IMR-90 (cell line): Measurements from ENCODE around the gene NFAT5. TPM values are rescaled to one million over a fixed set of nuclear protein-coding genes. Genes with fewer than 3 reads are reported as not detected.

Source experiments
- ATAC-seq: fragments of 200-7000 bp; cut with Tn5 transposase; 2 replicates; pipeline ENCODE4 v1.9.1; 2020; ENCODE audit warnings: low read depth, mild to moderate bottlenecking, moderate library complexity
- BruUV-seq: library from RNA; stranded (reverse); fragments of 400-500 nt; replicated peaks from 2 replicates; lab custom pipeline; 2021; lab: Mats Ljungman, UMichigan
- CTCF ChIA-PET: fragments of 300-600 bp; formaldehyde crosslinking; extraction: SDS; loops from one replicate; lab custom pipeline; 2021; ENCODE audit warnings: antibody characterized with exemption; lab: Yijun Ruan, JAX
- POLR2A ChIA-PET: fragments of 300-600 bp; sonication (Branson Sonifier 250); formaldehyde crosslinking; loops from one replicate; lab custom pipeline; 2022; ENCODE audit warnings: antibody characterized with exemption; ENCODE audit not compliant: unreplicated experiment; lab: Charles Lee
- DNase-seq: peaks from one replicate; pipeline ENCODE4 v3.0.0; 2013
- H2AFZ ChIP-seq: replicated peaks from 2 replicates; pipeline ENCODE3; 2013; ENCODE audit warnings: low read length, mild to moderate bottlenecking; ENCODE audit not compliant: poor library complexity
- H2AK5ac ChIP-seq: 2 replicates; pipeline ENCODE4 v1.6.1; 2013; ENCODE audit warnings: low read depth, low read length, inconsistent platforms
- H2AK9ac ChIP-seq: replicated peaks from 2 replicates; pipeline ENCODE3; 2013; ENCODE audit warnings: mild to moderate bottlenecking, low read depth, low read length, moderate library complexity; ENCODE audit not compliant: poor library complexity
- H2BK120ac ChIP-seq: 2 replicates; pipeline ENCODE4 v1.6.1; 2013; ENCODE audit warnings: low read depth, low read length, inconsistent platforms
- H2BK15ac ChIP-seq: 3 replicates; pipeline ENCODE4 v1.6.1; 2013; ENCODE audit warnings: low read depth, low read length, inconsistent platforms
- H2BK20ac ChIP-seq: 2 replicates; pipeline ENCODE4 v1.6.1; 2013; ENCODE audit warnings: low read depth, mild to moderate bottlenecking, inconsistent platforms, low read length, moderate library complexity
- H2BK5ac ChIP-seq: 2 replicates; pipeline ENCODE4 v1.6.1; 2013; ENCODE audit warnings: mild to moderate bottlenecking, low read depth, low read length, inconsistent platforms; ENCODE audit not compliant: poor library complexity, severe bottlenecking
- H3K14ac ChIP-seq: replicated peaks from 2 replicates; pipeline ENCODE4 v1.6.1; 2013; ENCODE audit warnings: low read depth, low read length, inconsistent platforms
- H3K18ac ChIP-seq: 2 replicates; pipeline ENCODE4 v1.6.1; 2013; ENCODE audit warnings: low read depth, low read length, control low read depth
- H3K23ac ChIP-seq: 2 replicates; pipeline ENCODE4 v1.6.1; 2013; ENCODE audit warnings: low read depth, low read length, inconsistent platforms
- H3K27ac ChIP-seq: 2 replicates; pipeline ENCODE4 v1.5.1; 2013; ENCODE audit warnings: mild to moderate bottlenecking, control low read depth, low read length; ENCODE audit not compliant: insufficient read depth
- H3K27me3 ChIP-seq: 2 replicates; pipeline ENCODE4 v1.6.1; 2013; ENCODE audit warnings: low read length; ENCODE audit not compliant: control insufficient read depth, insufficient read depth
- H3K36me3 ChIP-seq: 2 replicates; pipeline ENCODE4 v1.6.1; 2013; ENCODE audit warnings: low read length, mixed read lengths; ENCODE audit not compliant: control insufficient read depth, insufficient read depth
- H3K4ac ChIP-seq: 2 replicates; pipeline ENCODE4 v1.6.1; 2013; ENCODE audit warnings: low read depth, low read length, inconsistent platforms
- H3K4me1 ChIP-seq: 2 replicates; pipeline ENCODE4 v1.6.1; 2013; ENCODE audit warnings: low read length, mixed read lengths; ENCODE audit not compliant: control insufficient read depth, insufficient read depth
- H3K4me2 ChIP-seq: 2 replicates; pipeline ENCODE4 v1.6.1; 2013; ENCODE audit warnings: low read depth, mild to moderate bottlenecking, control low read depth, low read length, moderate library complexity
- H3K4me3 ChIP-seq: 2 replicates; pipeline ENCODE4 v1.5.1; 2013; ENCODE audit warnings: low read depth, mild to moderate bottlenecking, control low read depth, low read length, moderate library complexity; ENCODE audit not compliant: insufficient read depth
- H3K56ac ChIP-seq: 2 replicates; pipeline ENCODE4 v1.6.1; 2013; ENCODE audit warnings: low read length, inconsistent platforms; ENCODE audit not compliant: insufficient read depth; ENCODE audit errors: extremely low read depth
- H3K79me1 ChIP-seq, 2 experiments: 2 replicates each; pipeline ENCODE4 v1.6.1; 2013; ENCODE audit warnings: low read length in 2 of 2, inconsistent platforms in 1 of 2, low read depth in 1 of 2
- H3K9ac ChIP-seq: 2 replicates; pipeline ENCODE4 v1.6.1; 2013; ENCODE audit warnings: low read depth, low read length, control low read depth
- H3K9me1 ChIP-seq: 2 replicates; pipeline ENCODE4 v1.6.1; 2013; ENCODE audit warnings: low read length, inconsistent platforms; ENCODE audit not compliant: insufficient read depth
- H3K9me3 ChIP-seq: 2 replicates; pipeline ENCODE4 v1.6.1; 2013; ENCODE audit warnings: low read length; ENCODE audit not compliant: control insufficient read depth, insufficient read depth
- H4K20me1 ChIP-seq: 2 replicates; pipeline ENCODE4 v1.6.1; 2013; ENCODE audit warnings: low read length, inconsistent platforms; ENCODE audit not compliant: insufficient read depth
- H4K5ac ChIP-seq: 2 replicates; pipeline ENCODE4 v1.6.1; 2013; ENCODE audit warnings: mild to moderate bottlenecking, low read depth, low read length, control low read depth
- H4K8ac ChIP-seq, 2 experiments: 2 replicates each; pipeline ENCODE4 v1.6.1; 2013; ENCODE audit warnings: low read depth in 2 of 2, low read length in 2 of 2, control low read depth in 1 of 2, inconsistent platforms in 1 of 2
- H4K91ac ChIP-seq: 2 replicates; pipeline ENCODE4 v1.6.1; 2013; ENCODE audit warnings: low read depth, low read length, inconsistent platforms; ENCODE audit not compliant: insufficient read depth
- BHLHE40 ChIP-seq: fragments of 150-350 bp; IDR thresholded peaks from 2 replicates; pipeline ENCODE4 v1.6.1; 2016; ENCODE audit warnings: mild to moderate bottlenecking, low read depth, low read length
- CEBPB ChIP-seq: IDR thresholded peaks from 2 replicates; pipeline ENCODE4 v1.6.1; 2012; ENCODE audit warnings: low read depth, low read length, improper control_type of control experiment
- CHD1 ChIP-seq: IDR thresholded peaks from 2 replicates; pipeline ENCODE4 v1.6.1; 2012; ENCODE audit warnings: low read depth, low read length, improper control_type of control experiment
- CTCF ChIP-seq: conservative IDR thresholded peaks from 2 replicates; pipeline ENCODE4 v1.5.1; 2012; ENCODE audit warnings: mild to moderate bottlenecking, low read depth, low read length, improper control_type of control experiment
- FOS ChIP-seq: fragments of 150-350 bp; IDR thresholded peaks from 2 replicates; pipeline ENCODE4 v1.6.1; 2016; ENCODE audit warnings: low read depth, low read length
- MAFK ChIP-seq: IDR thresholded peaks from 2 replicates; pipeline ENCODE4 v1.6.1; 2012; ENCODE audit warnings: low read depth, low read length, improper control_type of control experiment
- MAZ ChIP-seq: IDR thresholded peaks from 2 replicates; pipeline ENCODE4 v1.6.1; 2012; ENCODE audit warnings: low read depth, mild to moderate bottlenecking, low read length, improper control_type of control experiment, moderate library complexity, borderline replicate concordance
- MXI1 ChIP-seq: IDR thresholded peaks from 2 replicates; pipeline ENCODE4 v1.6.1; 2012; ENCODE audit warnings: low read depth, mild to moderate bottlenecking, low read length, moderate library complexity, borderline replicate concordance
- NFE2L2 ChIP-seq: fragments of 150-350 bp; IDR thresholded peaks from 2 replicates; pipeline ENCODE4 v1.6.1; 2016; ENCODE audit warnings: low read depth, mild to moderate bottlenecking, low read length
- POLR2A ChIP-seq: IDR thresholded peaks from 2 replicates; pipeline ENCODE4 v1.6.1; 2012; ENCODE audit warnings: mild to moderate bottlenecking, low read depth, low read length
- RAD21 ChIP-seq: IDR thresholded peaks from 2 replicates; pipeline ENCODE4 v1.6.1; 2012; ENCODE audit warnings: low read length, improper control_type of control experiment
- RCOR1 ChIP-seq: IDR thresholded peaks from 2 replicates; pipeline ENCODE4 v1.6.1; 2012; ENCODE audit warnings: mild to moderate bottlenecking, low read length, improper control_type of control experiment; ENCODE audit not compliant: insufficient replicate concordance
- RFX5 ChIP-seq: IDR thresholded peaks from 2 replicates; pipeline ENCODE4 v1.8.0; 2012; ENCODE audit warnings: low read depth, mild to moderate bottlenecking, low read length, moderate library complexity
- SMC3 ChIP-seq: fragments of 150-350 bp; IDR thresholded peaks from 2 replicates; pipeline ENCODE4 v1.6.1; 2016; ENCODE audit warnings: low read depth, mild to moderate bottlenecking, antibody characterized with exemption, low read length, moderate library complexity
- WGBS, 2 experiments: methylation state at CpG; one replicate each; pipeline versions ENCODE4 v1.1.5 to v1.1.7; 2013; ENCODE audit warnings: missing lambda C conversion rate in 2 of 2; ENCODE audit not compliant: insufficient read length in 1 of 2; ENCODE audit errors: extremely low coverage in 2 of 2; 5-methylcytosine and 5-hydroxymethylcytosine counted together
- dilution Hi-C: fragments of 300-500 bp; cut with HindIII; formaldehyde crosslinking; loops from one replicate; pipeline ENCODE4 v1.14.3; 2018; ENCODE audit warnings: low sequenced_read_pairs; ENCODE audit not compliant: unreplicated experiment
- in situ Hi-C: fragments of 300-500 bp; cut with MboI; formaldehyde crosslinking; loops from 3 replicates; pipeline ENCODE4 v1.14.3; 2019; ENCODE audit warnings: low sequenced_read_pairs, inconsistent platforms, mixed read lengths
- intact Hi-C: fragments of 100-400 bp; cut with micrococcal nuclease; formaldehyde crosslinking; loops from 2 replicates; pipeline ENCODE4 v1.10.0; 2022
- polyA plus RNA-seq, 3 experiments: library from polyadenylated mRNA; depleted of rRNA; stranded (reverse); fragments of >200 nt; gene quantifications; 2 replicates each; pipeline ENCODE4 v1.2.3, GENCODE V29; 2012; ENCODE audit warnings: low replicate concordance in 1 of 3
- total RNA-seq: library from RNA; depleted of rRNA; stranded (reverse); fragments of >200 nt; gene quantifications from 2 replicates; pipeline ENCODE4 v1.2.3, GENCODE V29; 2012
- TF ChIP-seq, protein P1 (sequence below): fragments of 150-350 bp; IDR thresholded peaks from 2 replicates; pipeline ENCODE4 v1.6.1; 2017; ENCODE audit warnings: mild to moderate bottlenecking, antibody characterized with exemption, low read length, low read depth
- TF ChIP-seq, protein P2 (sequence below): fragments of 150-350 bp; IDR thresholded peaks from 2 replicates; pipeline ENCODE4 v1.6.1; 2016; ENCODE audit warnings: low read depth, mild to moderate bottlenecking, low read length, moderate library complexity, borderline replicate concordance

Gene NFAT5
- total and polyA plus RNA-seq, 2 of the 4 experiments (the other 2 are of a cell fraction): 10.9 to 20.1 TPM

- no peak overlapping the region for H3K18ac ChIP-seq
- DNase-seq (no peak), ATAC-seq (no peak)
- no peaks in the 10 kb centered on the region for H3K27me3 ChIP-seq
- H2BK20ac ChIP-seq: no peak overlapping the region
- H2BK120ac ChIP-seq: no peak overlapping the region
- intact Hi-C loops (loop anchor here (5.0 kb wide), 3 partner anchors 36 to 121 kb away; no protein-coding TSS in a partner anchor), dilution Hi-C loops (no loop called here), in situ Hi-C loops (no loop called here)
- H3K36me3 ChIP-seq: peaks cover 7% of the 10 kb centered on the region; the same call in 1 of the 2 replicates
- H4K20me1 ChIP-seq: peaks cover 40% of the 10 kb centered on the region
- no peak overlapping the region for H3K14ac ChIP-seq
- no peak overlapping the region for H3K9ac ChIP-seq
- no peak overlapping the region for H4K5ac ChIP-seq
- peak overlapping the region; percentile 42 for H2BK5ac ChIP-seq
- H3K27ac ChIP-seq: peak overlapping the region; percentile 13; the same call in 1 of the 2 replicates
- BruUV-seq: no TSS peak
- no peak overlapping the region for H3K4ac ChIP-seq
- no peak overlapping the region for H3K4me3 ChIP-seq
- H3K23ac ChIP-seq: peak overlapping the region; percentile 15; the same call in 1 of the 2 replicates
- H3K56ac ChIP-seq: no peak overlapping the region
- TF ChIP-seq, protein P1, sequence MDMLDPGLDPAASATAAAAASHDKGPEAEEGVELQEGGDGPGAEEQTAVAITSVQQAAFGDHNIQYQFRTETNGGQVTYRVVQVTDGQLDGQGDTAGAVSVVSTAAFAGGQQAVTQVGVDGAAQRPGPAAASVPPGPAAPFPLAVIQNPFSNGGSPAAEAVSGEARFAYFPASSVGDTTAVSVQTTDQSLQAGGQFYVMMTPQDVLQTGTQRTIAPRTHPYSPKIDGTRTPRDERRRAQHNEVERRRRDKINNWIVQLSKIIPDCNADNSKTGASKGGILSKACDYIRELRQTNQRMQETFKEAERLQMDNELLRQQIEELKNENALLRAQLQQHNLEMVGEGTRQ: no peak
- TF ChIP-seq RFX5 (no peak), MAZ (no peak), CEBPB (no peak), RAD21 (no peak), FOS (no peak), POLR2A (no peak), CTCF (no peak), CHD1 (no peak), BHLHE40 (no peak), MXI1 (no peak), SMC3 (no peak), MAFK (no peak), RCOR1 (no peak), NFE2L2 (no peak)
- TF ChIP-seq, protein P2, sequence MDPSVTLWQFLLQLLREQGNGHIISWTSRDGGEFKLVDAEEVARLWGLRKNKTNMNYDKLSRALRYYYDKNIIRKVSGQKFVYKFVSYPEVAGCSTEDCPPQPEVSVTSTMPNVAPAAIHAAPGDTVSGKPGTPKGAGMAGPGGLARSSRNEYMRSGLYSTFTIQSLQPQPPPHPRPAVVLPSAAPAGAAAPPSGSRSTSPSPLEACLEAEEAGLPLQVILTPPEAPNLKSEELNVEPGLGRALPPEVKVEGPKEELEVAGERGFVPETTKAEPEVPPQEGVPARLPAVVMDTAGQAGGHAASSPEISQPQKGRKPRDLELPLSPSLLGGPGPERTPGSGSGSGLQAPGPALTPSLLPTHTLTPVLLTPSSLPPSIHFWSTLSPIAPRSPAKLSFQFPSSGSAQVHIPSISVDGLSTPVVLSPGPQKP: no peak
- H3K9me1 ChIP-seq: no peaks in the 10 kb centered on the region; the same call in 1 of the 2 replicates
- H2AK5ac ChIP-seq: no peak overlapping the region
- H3K79me1 ChIP-seq: peaks cover 0 to 43% of the 10 kb centered on the region in 2 experiments; a peak in 2 of 4 replicates
- no peaks in the 10 kb centered on the region for H3K9me3 ChIP-seq
- peak overlapping the region; percentile 66 for H3K4me2 ChIP-seq
- WGBS, 2 experiments: no CpG with 5 or more reads among the region's 2 CpGs
- no peak overlapping the region for H4K91ac ChIP-seq
- no peak overlapping the region for H4K8ac ChIP-seq
- H2BK15ac ChIP-seq: no peak overlapping the region
- H3K4me1 ChIP-seq: peaks cover 6% of the 10 kb centered on the region
- no peak overlapping the region for H2AK9ac ChIP-seq
- POLR2A ChIA-PET: interaction anchor here (1.1 kb wide), 1 partner anchor 100 kb away, joined by 3 read pairs; no protein-coding TSS in a partner anchor
- CTCF ChIA-PET: no interaction called here
- no peak overlapping the region for H2AFZ ChIP-seq
Observed at GRCh38 chr16:69568676-69569075, 2.9 kb downstream of the NFAT5 start.
